Measurements from ENCODE around the gene NBR1.
A peak's percentile ranks its signal among the peaks of the same experiment; 100 is the strongest.

Gene NBR1

DNA sequence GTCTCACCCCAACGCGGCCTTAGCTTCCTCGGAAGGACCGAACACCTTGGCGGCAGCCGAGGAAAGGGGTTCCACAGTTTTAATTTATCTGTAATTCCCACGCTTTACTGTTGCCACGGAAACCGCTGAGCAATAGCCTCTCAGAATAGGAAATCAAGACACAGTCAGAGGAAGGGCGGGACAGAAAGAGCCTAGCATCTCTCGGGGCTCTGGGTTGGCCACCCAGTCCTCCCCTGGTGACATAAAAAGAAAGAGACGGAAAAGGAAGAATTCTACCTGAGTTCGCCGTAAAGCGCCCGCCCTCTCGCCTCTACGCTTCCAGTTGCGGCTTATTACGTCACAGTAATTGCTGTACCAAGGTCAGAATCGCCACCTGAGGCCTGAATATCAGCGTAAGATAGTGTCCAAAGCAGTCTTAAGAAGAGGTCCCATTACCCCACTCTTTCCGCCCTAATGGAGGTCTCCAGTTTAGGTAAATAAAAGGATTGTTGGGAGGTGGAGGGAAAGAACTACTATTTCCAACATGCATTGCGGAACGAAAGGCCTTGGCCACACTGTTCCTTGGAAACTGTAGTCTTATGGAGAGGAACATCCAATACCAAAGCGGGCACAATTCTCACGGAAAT lies 761 bp upstream of the NBR1 start (continued):
- TF ChIP-seq, protein P1, sequence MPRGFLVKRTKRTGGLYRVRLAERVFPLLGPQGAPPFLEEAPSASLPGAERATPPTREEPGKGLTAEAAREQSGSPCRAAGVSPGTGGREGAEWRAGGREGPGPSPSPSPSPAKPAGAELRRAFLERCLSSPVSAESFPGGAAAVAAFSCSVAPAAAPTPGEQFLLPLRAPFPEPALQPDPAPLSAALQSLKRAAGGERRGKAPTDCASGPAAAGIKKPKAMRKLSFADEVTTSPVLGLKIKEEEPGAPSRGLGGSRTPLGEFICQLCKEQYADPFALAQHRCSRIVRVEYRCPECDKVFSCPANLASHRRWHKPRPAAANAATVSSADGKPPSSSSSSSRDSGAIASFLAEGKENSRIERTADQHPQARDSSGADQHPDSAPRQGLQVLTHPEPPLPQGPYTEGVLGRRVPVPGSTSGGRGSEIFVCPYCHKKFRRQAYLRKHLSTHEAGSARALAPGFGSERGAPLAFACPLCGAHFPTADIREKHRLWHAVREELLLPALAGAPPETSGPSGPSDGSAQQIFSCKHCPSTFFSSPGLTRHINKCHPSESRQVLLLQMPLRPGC (tag by site-specific recombination; IDR thresholded peaks at IDR 0.05), result peak; percentile 17; the same call in 1 of the 2 replicates
- no peak for TF ChIP-seq ZFP41 (tag by site-specific recombination; IDR thresholded peaks at IDR 0.05; ENCODE audit: borderline replicate concordance)
- peak; percentile 47; the same call in 1 of the 2 replicates for TF ChIP-seq ZBTB17 (tag by site-specific recombination; IDR thresholded peaks at IDR 0.05)
- peak; percentile 50 for TF ChIP-seq ZSCAN30 (tag by site-specific recombination; IDR thresholded peaks at IDR 0.05)
- peak; percentile 83 for TF ChIP-seq ZNF366 (tag by site-specific recombination; conservative IDR thresholded peaks at IDR 0.05)
- TF ChIP-seq ZNF580 (tag by site-specific recombination; IDR thresholded peaks at IDR 0.05), result peak; percentile 12; the same call in 1 of the 2 replicates
- peak; percentile 60 for TF ChIP-seq SP3 (tag by site-specific recombination; IDR thresholded peaks at IDR 0.05)
- TF ChIP-seq ZNF623 (tag by site-specific recombination; IDR thresholded peaks at IDR 0.05), result 0 out of 2 replicates have a peak, but pooled peaks have one; percentile 7
- TF ChIP-seq ZNF335 (tag by site-specific recombination; conservative IDR thresholded peaks at IDR 0.05), result peak; percentile 91

DNA sequence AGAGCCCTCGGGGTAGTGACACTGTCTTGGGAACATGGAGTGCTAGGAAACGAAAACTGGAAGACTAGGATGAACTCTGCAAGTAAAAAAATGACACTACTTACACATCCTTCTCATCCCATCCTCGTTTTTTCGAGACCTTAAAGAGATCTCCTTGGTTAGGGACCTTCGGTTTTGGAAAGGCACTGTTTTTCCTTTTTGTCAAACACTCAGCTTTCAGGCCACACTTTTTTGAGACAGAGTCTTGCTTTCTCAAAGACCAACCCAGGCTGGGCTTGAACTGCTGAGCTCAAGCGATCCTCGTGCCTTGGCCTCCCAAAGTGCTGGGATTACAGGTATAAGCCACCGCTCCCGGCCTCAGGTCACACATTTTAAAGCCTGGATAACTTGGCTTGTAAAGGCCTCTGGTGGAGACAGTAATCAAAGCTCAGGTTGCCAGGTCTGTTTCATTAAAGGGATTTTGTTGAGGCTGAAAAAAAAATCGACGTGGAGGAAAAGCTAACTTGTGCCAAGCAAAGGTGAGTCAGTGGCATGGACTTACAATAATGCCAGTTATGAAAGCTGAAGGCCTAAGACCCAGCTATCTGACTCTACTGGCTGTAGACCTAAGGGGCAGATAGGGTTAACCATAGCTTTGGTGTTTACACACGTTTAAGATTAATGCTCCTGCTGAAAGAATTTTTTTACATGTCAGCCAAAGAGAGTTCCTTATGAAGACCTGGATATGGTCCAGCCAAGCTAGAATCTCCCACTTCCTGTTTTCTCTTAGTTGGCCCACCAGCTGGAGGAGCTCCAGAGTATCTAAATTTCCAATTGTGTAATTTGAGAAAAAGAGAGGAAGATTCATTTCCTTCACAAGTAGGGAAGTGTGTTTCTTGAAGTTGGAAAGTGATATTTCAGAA lies 823 bp downstream of the NBR1 start:
- ChIA-PET CTCF (interaction anchor here (0.7 to 1.3 kb wide), 6 partner anchors 29 to 353 kb away, joined by 3 to 5 read pairs (median 3); no protein-coding TSS in a partner anchor), POLR2A (interaction anchor here (0.7 to 1.9 kb wide), 10 partner anchors 30 to 348 kb away, joined by 3 to 17 read pairs (median 4); partner anchors contain the start of genes BECN1, BRCA1, RPL27 and VAT1)
- Histone ChIP-seq H3K27ac (ENCODE audit: extremely low read depth, low read depth, low read length) (peak overlapping the region; percentile 72), H3K9me3 (ENCODE audit: control insufficient read depth, insufficient read depth, low read depth, low read length) (no peaks in the 10 kb centered on the region), H3K4me1 (ENCODE audit: control insufficient read depth, insufficient read depth, low read length) (peaks cover 4% of the 10 kb centered on the region; the same call in 1 of the 2 replicates), H3K4me3 (ENCODE audit: low read depth, low read length) (peak overlapping the region; percentile 91), H3K36me3 (ENCODE audit: control insufficient read depth in 2 of 2, insufficient read depth in 1 of 2, low read length in 2 of 2) (peaks cover 4 to 23% of the 10 kb centered on the region in 2 experiments)
- 0 out of 2 replicates have a peak, but pooled peaks have one; percentile 47 for TF ChIP-seq ZNF335 (tag by site-specific recombination; conservative IDR thresholded peaks at IDR 0.05)
- no peak for TF ChIP-seq ZNF544 (tag by site-specific recombination; IDR thresholded peaks at IDR 0.05)
- TF ChIP-seq ZNF394 (tag by site-specific recombination; IDR thresholded peaks at IDR 0.05; ENCODE audit: borderline replicate concordance), result 0 out of 2 replicates have a peak, but pooled peaks have one; percentile 36
- no peak for TF ChIP-seq MYNN (tag by site-specific recombination; IDR thresholded peaks at IDR 0.05; ENCODE audit: borderline replicate concordance)
- no peak for TF ChIP-seq HOXA7 (CRISPR knock-in tag; IDR thresholded peaks at IDR 0.05; ENCODE audit: borderline replicate concordance)
- TF ChIP-seq TSHZ1 (tag by site-specific recombination; IDR thresholded peaks at IDR 0.05; ENCODE audit: borderline replicate concordance), result no peak
- no peak for TF ChIP-seq ZNF529 (tag by site-specific recombination; IDR thresholded peaks at IDR 0.05; ENCODE audit: insufficient replicate concordance)
- TF ChIP-seq ZNF223 (tag by site-specific recombination; IDR thresholded peaks at IDR 0.05), result no peak
- no peak for TF ChIP-seq PRDM4 (tag by site-specific recombination; IDR thresholded peaks at IDR 0.05)
- TF ChIP-seq ZNF707 (tag by site-specific recombination; IDR thresholded peaks at IDR 0.05), result no peak
- no peak for TF ChIP-seq ZNF747 (tag by site-specific recombination; IDR thresholded peaks at IDR 0.05)
- TF ChIP-seq, protein P2, sequence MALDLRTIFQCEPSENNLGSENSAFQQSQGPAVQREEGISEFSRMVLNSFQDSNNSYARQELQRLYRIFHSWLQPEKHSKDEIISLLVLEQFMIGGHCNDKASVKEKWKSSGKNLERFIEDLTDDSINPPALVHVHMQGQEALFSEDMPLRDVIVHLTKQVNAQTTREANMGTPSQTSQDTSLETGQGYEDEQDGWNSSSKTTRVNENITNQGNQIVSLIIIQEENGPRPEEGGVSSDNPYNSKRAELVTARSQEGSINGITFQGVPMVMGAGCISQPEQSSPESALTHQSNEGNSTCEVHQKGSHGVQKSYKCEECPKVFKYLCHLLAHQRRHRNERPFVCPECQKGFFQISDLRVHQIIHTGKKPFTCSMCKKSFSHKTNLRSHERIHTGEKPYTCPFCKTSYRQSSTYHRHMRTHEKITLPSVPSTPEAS (tag by site-specific recombination; IDR thresholded peaks at IDR 0.05), result no peak
- TF ChIP-seq IKZF3 (tag by site-specific recombination; IDR thresholded peaks at IDR 0.05), result peak; percentile 69
- TF ChIP-seq ZNF19 (tag by site-specific recombination; IDR thresholded peaks at IDR 0.05; ENCODE audit: low read depth), result no peak
- no peak for TF ChIP-seq SP7 (tag by site-specific recombination; IDR thresholded peaks at IDR 0.05)
- peak; percentile 59 for TF ChIP-seq ZNF366 (tag by site-specific recombination; conservative IDR thresholded peaks at IDR 0.05)
- TF ChIP-seq PRDM1 (tag by site-specific recombination; IDR thresholded peaks at IDR 0.05), result peak; percentile 70

All from HEK293 (cell line).